ENCODE measurements around the gene POLL. TPM values are rescaled to one million over a fixed set of nuclear protein-coding genes. Genes with fewer than 3 reads are reported as not detected.

Gene POLL
- total and polyA plus RNA-seq, 2 of the 4 experiments (the other 2 are of a cell fraction) = 6.3 to 23.7 TPM

- ChIA-PET CTCF (no interaction called here), POLR2A (ENCODE audit: unreplicated experiment) (no interaction called here)
- Histone ChIP-seq H3K4me2 (ENCODE audit: low read depth, low read length) (no peak overlapping the region), H4K8ac (ENCODE audit: low read depth in 2 of 2, low read length in 2 of 2) (no peak overlapping the region), H2BK15ac (ENCODE audit: low read depth, low read length) (no peak overlapping the region), H3K27ac (ENCODE audit: insufficient read depth, low read length) (no peak overlapping the region), H2BK120ac (ENCODE audit: low read depth, low read length) (no peak overlapping the region), H4K20me1 (ENCODE audit: insufficient read depth, low read length) (no peaks in the 10 kb centered on the region), H4K91ac (ENCODE audit: insufficient read depth, low read depth, low read length) (no peak overlapping the region), H4K5ac (ENCODE audit: low read depth, low read length) (no peak overlapping the region), H2AK5ac (ENCODE audit: low read depth, low read length) (no peak overlapping the region), H3K9ac (ENCODE audit: low read depth, low read length) (no peak overlapping the region), H3K23ac (ENCODE audit: low read depth, low read length) (no peak overlapping the region), H3K4me3 (ENCODE audit: insufficient read depth, low read depth, low read length) (no peak overlapping the region), H3K9me1 (ENCODE audit: insufficient read depth, low read length) (peaks cover 2% of the 10 kb centered on the region; the same call in 1 of the 2 replicates), H2AFZ (replicated peaks; ENCODE audit: low read length, poor library complexity) (no peak overlapping the region), H3K79me1 (ENCODE audit: low read depth in 1 of 2, low read length in 2 of 2) (no peaks in the 10 kb centered on the region), H3K18ac (ENCODE audit: low read depth, low read length) (no peak overlapping the region), H3K36me3 (ENCODE audit: control insufficient read depth, insufficient read depth, low read length) (peaks cover 9% of the 10 kb centered on the region; the same call in 1 of the 2 replicates), H2AK9ac (replicated peaks; ENCODE audit: low read depth, low read length, poor library complexity) (no peak overlapping the region), H3K4ac (ENCODE audit: low read depth, low read length) (no peak overlapping the region), H2BK20ac (ENCODE audit: low read depth, low read length) (no peak overlapping the region), H3K9me3 (ENCODE audit: control insufficient read depth, insufficient read depth, low read length) (no peaks in the 10 kb centered on the region), H3K4me1 (ENCODE audit: control insufficient read depth, insufficient read depth, low read length) (no peaks in the 10 kb centered on the region), H3K14ac (replicated peaks; ENCODE audit: low read depth, low read length) (no peak overlapping the region), H3K56ac (ENCODE audit: extremely low read depth, insufficient read depth, low read length) (no peak overlapping the region), H2BK5ac (ENCODE audit: low read depth, low read length, poor library complexity, severe bottlenecking) (no peak overlapping the region), H3K27me3 (ENCODE audit: control insufficient read depth, insufficient read depth, low read length) (no peaks in the 10 kb centered on the region)
- ATAC-seq (ENCODE audit: low read depth) (no peak), DNase-seq (no peak)
- intact Hi-C loops (cut with micrococcal nuclease) = no loop called here
- in situ Hi-C loops (cut with MboI; ENCODE audit: low sequenced_read_pairs) = no loop called here
- dilution Hi-C loops (cut with HindIII; ENCODE audit: low sequenced_read_pairs, unreplicated experiment) = no loop called here
- BruUV-seq (replicated peaks) = no TSS peak
- 100% methylated on average over 1 of the region's 4 CpGs; no CpG with 5 or more reads in 1 of the 2 experiments for WGBS, 2 experiments (ENCODE audit: extremely low coverage in 2 of 2, insufficient read length in 1 of 2)
- TF ChIP-seq MAZ (IDR thresholded peaks at IDR 0.05; ENCODE audit: borderline replicate concordance, low read depth, low read length) (no peak), BHLHE40 (IDR thresholded peaks at IDR 0.05; ENCODE audit: low read depth, low read length) (no peak), MAFK (IDR thresholded peaks at IDR 0.05; ENCODE audit: low read depth, low read length) (no peak), CTCF (conservative IDR thresholded peaks at IDR 0.05; ENCODE audit: low read depth, low read length) (no peak), USF2 (IDR thresholded peaks at IDR 0.05; ENCODE audit: low read depth, low read length) (no peak), NFE2L2 (IDR thresholded peaks at IDR 0.05; ENCODE audit: low read depth, low read length) (no peak)
Observed at GRCh38 chr10:101617824-101618568, 29.9 kb upstream of the POLL start.

All from IMR-90 (cell line).